Activated naive CD4-positive, alpha-beta T cell treated with anti-CD3 and anti-CD28 coated beads, Interleukin-2, amount 50 U/mL, for 24 hours (primary cell): ENCODE measurements around the gene TMEM123.

ENCODE experiments used
- H3K27ac Mint-ChIP-seq: one replicate; pipeline ENCODE4 v1.8.0; 2021; ENCODE audit warnings: mild to moderate bottlenecking, mixed read lengths
- H3K27me3 Mint-ChIP-seq: one replicate; pipeline ENCODE4 v1.8.0; 2021; ENCODE audit warnings: mixed read lengths
- H3K36me3 Mint-ChIP-seq: one replicate; pipeline ENCODE4 v1.8.0; 2021; ENCODE audit warnings: mixed read lengths
- H3K4me1 Mint-ChIP-seq: one replicate; pipeline ENCODE4 v1.8.0; 2021; ENCODE audit warnings: mixed read lengths
- H3K4me3 Mint-ChIP-seq: one replicate; pipeline ENCODE4 v1.8.0; 2021; ENCODE audit warnings: mild to moderate bottlenecking, mixed read lengths
- H3K9me3 Mint-ChIP-seq: one replicate; pipeline ENCODE4 v1.8.0; 2021; ENCODE audit warnings: mixed read lengths

The TMEM123 gene

GRCh38 chr11:102407901-102408300, 44.7 kb downstream of the TMEM123 start:
- Mint-ChIP-seq H3K4me1 (peaks cover 86% of the 10 kb centered on the region), H3K36me3 (peaks cover 12% of the 10 kb centered on the region), H3K27ac (peak overlapping the region; percentile 81), H3K9me3 (no peaks in the 10 kb centered on the region), H3K27me3 (no peaks in the 10 kb centered on the region), H3K4me3 (no peak overlapping the region)

- Mint-ChIP-seq H3K27ac (peak overlapping the region; percentile 75), H3K36me3 (peaks cover 16% of the 10 kb centered on the region), H3K27me3 (no peaks in the 10 kb centered on the region), H3K4me3 (no peak overlapping the region), H3K9me3 (no peaks in the 10 kb centered on the region), H3K4me1 (peaks cover 84% of the 10 kb centered on the region)
These were observed 46.5 kb downstream of the TMEM123 start for GRCh38 chr11:102406099-102406498.

- H3K36me3 Mint-ChIP-seq = peaks cover 18% of the 10 kb centered on the region
- peaks cover 84% of the 10 kb centered on the region for H3K4me1 Mint-ChIP-seq
- H3K27me3 Mint-ChIP-seq = no peaks in the 10 kb centered on the region
- H3K9me3 Mint-ChIP-seq = no peaks in the 10 kb centered on the region
- H3K4me3 Mint-ChIP-seq = no peak overlapping the region
- H3K27ac Mint-ChIP-seq = peak overlapping the region; percentile 75
These were observed 47.1 kb downstream of the TMEM123 start for GRCh38 chr11:102405501-102405900.

GRCh38 chr11:102402548-102402947, 50.0 kb downstream of the TMEM123 start:
- peak overlapping the region; percentile 91 for H3K27ac Mint-ChIP-seq
- no peaks in the 10 kb centered on the region for H3K27me3 Mint-ChIP-seq

GRCh38 chr11:102401905-102402304, 50.7 kb downstream of the TMEM123 start:
- peaks cover 16% of the 10 kb centered on the region for H3K36me3 Mint-ChIP-seq
- H3K4me3 Mint-ChIP-seq = no peak overlapping the region
- H3K27me3 Mint-ChIP-seq = no peaks in the 10 kb centered on the region
- H3K9me3 Mint-ChIP-seq = no peaks in the 10 kb centered on the region
- peak overlapping the region; percentile 91 for H3K27ac Mint-ChIP-seq
- peaks cover 71% of the 10 kb centered on the region for H3K4me1 Mint-ChIP-seq

More at GRCh38 chr11:102402548-102402947, 50.0 kb downstream of the TMEM123 start:
- Mint-ChIP-seq H3K4me3 (no peak overlapping the region), H3K9me3 (no peaks in the 10 kb centered on the region), H3K4me1 (peaks cover 71% of the 10 kb centered on the region), H3K36me3 (peaks cover 18% of the 10 kb centered on the region)

GRCh38 chr11:102400603-102401002, 52.0 kb downstream of the TMEM123 start:
- Mint-ChIP-seq H3K4me3 (no peak overlapping the region), H3K27me3 (no peaks in the 10 kb centered on the region), H3K4me1 (peaks cover 71% of the 10 kb centered on the region), H3K27ac (no peak overlapping the region), H3K36me3 (peaks cover 18% of the 10 kb centered on the region), H3K9me3 (no peaks in the 10 kb centered on the region)

- H3K27me3 Mint-ChIP-seq = no peaks in the 10 kb centered on the region
- H3K9me3 Mint-ChIP-seq = no peaks in the 10 kb centered on the region
- no peak overlapping the region for H3K4me3 Mint-ChIP-seq
- no peak overlapping the region for H3K27ac Mint-ChIP-seq
- H3K36me3 Mint-ChIP-seq = peaks cover 17% of the 10 kb centered on the region
- peaks cover 64% of the 10 kb centered on the region for H3K4me1 Mint-ChIP-seq
These were observed 53.4 kb downstream of the TMEM123 start for GRCh38 chr11:102399189-102399588.

GRCh38 chr11:102398297-102398696, 54.3 kb downstream of the TMEM123 start:
- Mint-ChIP-seq H3K27ac (peak overlapping the region; percentile 68), H3K4me3 (no peak overlapping the region), H3K27me3 (no peaks in the 10 kb centered on the region), H3K36me3 (peaks cover 15% of the 10 kb centered on the region), H3K4me1 (peaks cover 57% of the 10 kb centered on the region), H3K9me3 (no peaks in the 10 kb centered on the region)

GRCh38 chr11:102396708-102397563, 55.6 kb downstream of the TMEM123 start:
- no peaks in the 10 kb centered on the region for H3K9me3 Mint-ChIP-seq
- peak overlapping the region; percentile 49 for H3K4me3 Mint-ChIP-seq
- H3K27me3 Mint-ChIP-seq = no peaks in the 10 kb centered on the region
- H3K4me1 Mint-ChIP-seq = peaks cover 53% of the 10 kb centered on the region
- H3K27ac Mint-ChIP-seq = peak overlapping the region; percentile 84
- peaks cover 14% of the 10 kb centered on the region for H3K36me3 Mint-ChIP-seq

- H3K36me3 Mint-ChIP-seq = peaks cover 13% of the 10 kb centered on the region
- no peak overlapping the region for H3K4me3 Mint-ChIP-seq
- H3K27ac Mint-ChIP-seq = peak overlapping the region; percentile 59
- no peaks in the 10 kb centered on the region for H3K9me3 Mint-ChIP-seq
- no peaks in the 10 kb centered on the region for H3K27me3 Mint-ChIP-seq
- peaks cover 54% of the 10 kb centered on the region for H3K4me1 Mint-ChIP-seq
These were observed 56.7 kb downstream of the TMEM123 start for GRCh38 chr11:102395720-102396393.

GRCh38 chr11:102393272-102393730, 59.3 kb downstream of the TMEM123 start:
- H3K4me1 Mint-ChIP-seq = peaks cover 48% of the 10 kb centered on the region
- H3K27me3 Mint-ChIP-seq = no peaks in the 10 kb centered on the region
- H3K27ac Mint-ChIP-seq = peak overlapping the region; percentile 41
- H3K4me3 Mint-ChIP-seq = no peak overlapping the region
- H3K9me3 Mint-ChIP-seq = no peaks in the 10 kb centered on the region
- peaks cover 16% of the 10 kb centered on the region for H3K36me3 Mint-ChIP-seq

GRCh38 chr11:102391549-102392237, 60.9 kb downstream of the TMEM123 start:
- peaks cover 41% of the 10 kb centered on the region for H3K4me1 Mint-ChIP-seq
- H3K27ac Mint-ChIP-seq = peak overlapping the region; percentile 46
- H3K4me3 Mint-ChIP-seq = no peak overlapping the region
- no peaks in the 10 kb centered on the region for H3K27me3 Mint-ChIP-seq
- no peaks in the 10 kb centered on the region for H3K9me3 Mint-ChIP-seq
- H3K36me3 Mint-ChIP-seq = peaks cover 22% of the 10 kb centered on the region

- Mint-ChIP-seq H3K36me3 (peaks cover 20% of the 10 kb centered on the region), H3K4me1 (peaks cover 41% of the 10 kb centered on the region), H3K27ac (peak overlapping the region; percentile 66), H3K27me3 (no peaks in the 10 kb centered on the region), H3K9me3 (no peaks in the 10 kb centered on the region), H3K4me3 (no peak overlapping the region)
These were observed 61.7 kb downstream of the TMEM123 start for GRCh38 chr11:102390667-102391465.

- Mint-ChIP-seq H3K4me3 (no peak overlapping the region), H3K36me3 (peaks cover 24% of the 10 kb centered on the region), H3K9me3 (no peaks in the 10 kb centered on the region), H3K27ac (no peak overlapping the region), H3K4me1 (peaks cover 51% of the 10 kb centered on the region), H3K27me3 (no peaks in the 10 kb centered on the region)
These were observed 63.3 kb downstream of the TMEM123 start for GRCh38 chr11:102389253-102389652.
